Thoracic aorta (tissue), 2 donors: Measurements from ENCODE around the gene SYNE3. TPM values are rescaled to one million over a fixed set of nuclear protein-coding genes. Genes with fewer than 3 reads are reported as not detected.
A peak's percentile ranks its signal among the peaks of the same experiment; 100 is the strongest.

Experiments
- ATAC-seq: fragments of 150-250 bp; one replicate; pipeline ENCODE4 v1.8.0; 2017; ENCODE audit warnings: low read depth; ENCODE audit not compliant: insufficient number of reproducible peaks, low FRiP score
- DNase-seq: peaks from one replicate; pipeline ENCODE4 v3.0.0-alpha.2; 2020; ENCODE audit warnings: low spot score
- H3K27ac ChIP-seq, 2 donors: fragments of 200-600 bp; sonication (generic); 1 replicate in 1 of 2; 2 replicates in 1 of 2; pipeline ENCODE4 v1.5.1; 2016; ENCODE audit warnings: mild to moderate bottlenecking in 2 of 2, moderate library complexity in 2 of 2
- H3K27me3 ChIP-seq: fragments of 200-600 bp; sonication (generic); replicated peaks from 2 replicates; pipeline ENCODE4 v1.6.0; 2016; ENCODE audit warnings: mild to moderate bottlenecking; ENCODE audit not compliant: insufficient read depth
- H3K36me3 ChIP-seq: fragments of 200-600 bp; sonication (generic); one replicate; pipeline ENCODE4 v1.5.1; 2016
- H3K4me1 ChIP-seq, 2 donors: fragments of 200-600 bp; sonication (generic); 1 replicate in 1 of 2; 2 replicates in 1 of 2; pipeline versions ENCODE4 v1.5.1 to v1.6.0; 2016; ENCODE audit warnings: low read depth in 2 of 2, mild to moderate bottlenecking in 1 of 2; ENCODE audit not compliant: control insufficient read depth in 1 of 2
- H3K4me3 ChIP-seq: fragments of 200-600 bp; sonication (generic); 2 replicates; pipeline ENCODE4 v1.5.1; 2016; ENCODE audit warnings: mild to moderate bottlenecking
- H3K9me3 ChIP-seq: fragments of 200-600 bp; sonication (generic); 2 replicates; pipeline ENCODE4 v1.5.1; 2016
- total RNA-seq, 2 donors: library from RNA; depleted of rRNA; stranded (reverse); fragments of >200 nt; gene quantifications; one replicate each; pipeline versions ENCODE4 v1.1.0 to v1.2.3, GENCODE V29; 2016
- TF ChIP-seq, protein P1 (sequence below): fragments of 200-600 bp; sonication (generic); IDR thresholded peaks from one replicate; pipeline ENCODE4 v1.5.1; 2019; ENCODE audit warnings: antibody characterized with exemption

Gene SYNE3
- total RNA-seq, 2 donors from 2014 or later: 29.5 to 43.4 TPM

DNA sequence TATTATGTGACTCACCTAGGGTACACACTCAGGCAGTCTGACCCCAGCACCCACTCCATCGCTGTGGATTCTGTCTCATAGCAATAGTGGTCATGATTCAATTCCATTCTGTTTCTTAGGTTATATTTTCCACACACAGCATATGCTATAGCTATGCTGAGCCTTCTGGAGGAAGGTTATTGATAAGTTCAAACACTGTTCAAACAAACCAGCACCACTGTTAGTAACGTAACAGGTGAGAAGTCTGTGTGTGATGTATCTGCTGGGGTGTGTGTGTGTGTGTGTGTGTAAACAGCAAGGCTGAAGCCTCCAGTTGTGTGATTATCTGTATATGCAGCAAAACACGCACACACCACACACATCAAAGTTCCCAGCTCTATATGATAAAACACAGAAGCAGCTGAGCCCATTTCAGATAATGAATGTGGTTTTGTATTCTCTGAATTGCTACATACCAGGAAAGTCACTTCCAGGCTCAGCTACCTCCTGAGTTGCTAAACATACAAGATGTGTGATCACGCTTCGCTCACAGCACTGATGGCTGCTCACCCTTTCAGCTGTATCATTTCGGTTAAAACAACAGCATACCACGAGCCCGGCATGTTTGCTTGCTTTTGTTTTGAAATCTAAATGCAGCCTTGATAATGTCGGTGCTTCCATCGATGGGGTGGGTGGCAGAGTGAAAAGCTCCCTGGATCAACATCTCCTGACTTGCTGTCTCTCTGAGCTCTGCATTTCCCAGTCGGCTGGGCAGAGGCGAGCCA, 6.8 kb upstream of the SYNE3 start:
- DNase-seq: no peak
- ATAC-seq: no peak
- Histone ChIP-seq H3K4me1 (peaks cover 46 to 72% of the 10 kb centered on the region in 2 donors), H3K27ac (peak overlapping the region in 1 of 2 donors; percentile 40), H3K27me3 (no peaks in the 10 kb centered on the region), H3K9me3 (no peaks in the 10 kb centered on the region), H3K36me3 (no peaks in the 10 kb centered on the region), H3K4me3 (peak overlapping the region; percentile 25)
- TF ChIP-seq, protein P1, sequence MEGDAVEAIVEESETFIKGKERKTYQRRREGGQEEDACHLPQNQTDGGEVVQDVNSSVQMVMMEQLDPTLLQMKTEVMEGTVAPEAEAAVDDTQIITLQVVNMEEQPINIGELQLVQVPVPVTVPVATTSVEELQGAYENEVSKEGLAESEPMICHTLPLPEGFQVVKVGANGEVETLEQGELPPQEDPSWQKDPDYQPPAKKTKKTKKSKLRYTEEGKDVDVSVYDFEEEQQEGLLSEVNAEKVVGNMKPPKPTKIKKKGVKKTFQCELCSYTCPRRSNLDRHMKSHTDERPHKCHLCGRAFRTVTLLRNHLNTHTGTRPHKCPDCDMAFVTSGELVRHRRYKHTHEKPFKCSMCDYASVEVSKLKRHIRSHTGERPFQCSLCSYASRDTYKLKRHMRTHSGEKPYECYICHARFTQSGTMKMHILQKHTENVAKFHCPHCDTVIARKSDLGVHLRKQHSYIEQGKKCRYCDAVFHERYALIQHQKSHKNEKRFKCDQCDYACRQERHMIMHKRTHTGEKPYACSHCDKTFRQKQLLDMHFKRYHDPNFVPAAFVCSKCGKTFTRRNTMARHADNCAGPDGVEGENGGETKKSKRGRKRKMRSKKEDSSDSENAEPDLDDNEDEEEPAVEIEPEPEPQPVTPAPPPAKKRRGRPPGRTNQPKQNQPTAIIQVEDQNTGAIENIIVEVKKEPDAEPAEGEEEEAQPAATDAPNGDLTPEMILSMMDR: no peak

DNA sequence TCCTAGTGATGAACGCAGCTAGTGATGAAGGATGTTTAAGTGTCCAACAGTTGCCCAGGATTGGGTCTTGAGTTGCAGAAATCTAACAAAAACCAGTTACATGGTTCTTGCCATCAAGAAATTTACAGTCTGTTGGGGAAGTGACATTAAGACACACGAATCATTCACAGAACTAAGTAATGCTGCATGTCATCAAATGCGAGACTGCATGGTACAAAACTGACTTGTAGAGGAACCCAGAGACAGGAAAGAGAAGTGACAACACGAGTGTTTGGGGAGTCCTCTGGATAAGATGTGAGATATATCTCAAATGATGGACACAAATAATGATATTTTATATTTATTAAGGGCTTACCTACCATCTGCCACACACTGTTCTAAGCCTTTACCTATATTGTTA, 6.1 kb upstream of the SYNE3 start:
- H3K36me3 ChIP-seq: no peaks in the 10 kb centered on the region
- H3K4me1 ChIP-seq: peaks cover 50 to 72% of the 10 kb centered on the region in 2 donors

DNA sequence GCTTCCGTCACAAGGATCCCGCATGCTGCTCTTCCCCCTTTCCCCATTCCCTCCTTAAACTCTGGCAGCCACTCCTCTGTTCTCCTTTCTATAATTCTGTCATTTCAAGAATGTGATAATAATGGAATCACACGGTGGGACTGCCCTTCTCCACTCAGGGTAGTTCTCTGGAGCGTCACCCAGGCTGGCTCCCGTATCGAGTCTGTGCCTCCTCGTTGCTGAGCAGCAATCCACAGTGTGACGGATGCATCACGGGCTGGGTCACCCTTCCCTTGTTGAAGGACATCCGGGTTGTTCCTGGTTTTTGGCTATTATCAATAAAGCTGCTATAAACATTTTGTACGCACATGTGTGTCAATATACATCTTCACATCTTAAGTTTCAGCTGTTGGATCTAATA, 5.7 kb upstream of the SYNE3 start:
- Histone ChIP-seq H3K4me3 (no peak overlapping the region), H3K4me1 (peaks cover 53 to 72% of the 10 kb centered on the region in 2 donors), H3K9me3 (no peaks in the 10 kb centered on the region), H3K36me3 (no peaks in the 10 kb centered on the region), H3K27ac (no peak overlapping the region), H3K27me3 (no peaks in the 10 kb centered on the region)
- ATAC-seq: no peak
- TF ChIP-seq, protein P1: no peak
- no peak for DNase-seq

More for the DNA sequence above, 6.1 kb upstream of the SYNE3 start:
- Histone ChIP-seq H3K27me3 (no peaks in the 10 kb centered on the region), H3K27ac (no peak overlapping the region), H3K4me3 (no peak overlapping the region), H3K9me3 (no peaks in the 10 kb centered on the region)
- no peak for ATAC-seq
- no peak for DNase-seq
- TF ChIP-seq, protein P1: no peak

DNA sequence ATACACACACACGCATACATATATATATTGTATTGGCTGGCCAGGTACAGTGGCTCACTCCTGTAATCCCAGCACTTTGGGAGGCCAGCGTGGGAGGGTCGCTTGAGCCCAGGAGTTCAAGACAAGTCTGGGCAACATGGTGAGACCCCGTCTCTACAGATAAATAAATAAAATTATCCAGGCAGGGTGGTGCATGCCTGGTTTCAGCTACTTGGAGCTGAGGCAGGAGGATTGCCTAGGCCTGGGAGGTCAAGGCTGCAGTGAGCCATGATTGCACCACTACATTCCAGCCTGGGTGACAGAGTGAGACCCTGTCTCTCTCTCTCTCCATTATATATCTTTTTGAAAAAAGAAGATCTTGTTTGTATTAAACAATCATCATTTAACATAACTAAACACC, 4.6 kb upstream of the SYNE3 start:
- no peak overlapping the region for H3K27ac ChIP-seq
- no peak for ATAC-seq
- H3K36me3 ChIP-seq: no peaks in the 10 kb centered on the region
- no peaks in the 10 kb centered on the region for H3K9me3 ChIP-seq
- H3K4me1 ChIP-seq: peaks cover 51 to 65% of the 10 kb centered on the region in 2 donors
- no peak overlapping the region for H3K4me3 ChIP-seq
- no peaks in the 10 kb centered on the region for H3K27me3 ChIP-seq
- TF ChIP-seq, protein P1: no peak
- DNase-seq: no peak

DNA sequence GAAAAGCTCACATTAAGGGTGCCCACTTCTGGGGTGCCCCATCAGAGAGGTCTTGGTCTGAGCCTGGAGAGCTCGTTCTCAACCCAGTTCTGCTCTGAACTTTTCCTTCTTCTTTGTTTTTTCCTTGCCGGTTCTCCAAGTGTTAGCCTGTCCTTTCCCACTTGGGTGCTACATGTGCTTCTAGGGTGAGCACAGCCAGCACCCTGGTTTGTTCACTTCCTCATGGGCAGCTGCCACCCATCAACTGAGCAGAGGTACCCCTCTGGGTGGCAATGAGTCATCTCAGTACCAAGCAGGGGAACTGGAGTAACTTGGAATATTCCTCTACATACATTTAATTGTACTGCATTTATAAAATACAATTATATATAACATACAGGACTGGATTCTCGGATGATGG, 3.9 kb upstream of the SYNE3 start:
- peak overlapping the region; percentile 62 to 83 for H3K27ac ChIP-seq
- ATAC-seq (no peak), DNase-seq (no peak)
- TF ChIP-seq, protein P1: no peak
- H3K27me3 ChIP-seq: no peaks in the 10 kb centered on the region
- H3K4me1 ChIP-seq: peaks cover 51 to 66% of the 10 kb centered on the region in 2 donors
- no peak overlapping the region for H3K4me3 ChIP-seq
- no peaks in the 10 kb centered on the region for H3K9me3 ChIP-seq
- H3K36me3 ChIP-seq: no peaks in the 10 kb centered on the region
